T-helper 2 cell treated with Interferon-gamma antibody and Interleukin-4, amounts not matched to agents 5 μg/mL and 100 μg/mL, for 36 hours (primary cell): ENCODE results near the gene ECE1.
A peak's percentile ranks its signal among the peaks of the same experiment; 100 is the strongest.

ENCODE experiments used
- DNase-seq: peaks from one replicate; pipeline ENCODE4 v3.0.0; 2021; ENCODE audit warnings: low spot score
- H3K27ac Mint-ChIP-seq: one replicate; pipeline ENCODE4 v1.8.0; 2021; ENCODE audit warnings: mild to moderate bottlenecking, mixed read lengths
- H3K27me3 Mint-ChIP-seq: one replicate; pipeline ENCODE4 v1.8.0; 2021; ENCODE audit warnings: low read depth, mixed read lengths
- H3K36me3 Mint-ChIP-seq: one replicate; pipeline ENCODE4 v1.8.0; 2021; ENCODE audit warnings: low read depth, mixed read lengths
- H3K4me1 Mint-ChIP-seq: one replicate; pipeline ENCODE4 v1.8.0; 2021; ENCODE audit warnings: low read depth, mixed read lengths
- H3K4me3 Mint-ChIP-seq: one replicate; pipeline ENCODE4 v1.8.0; 2022; ENCODE audit warnings: mild to moderate bottlenecking, moderate library complexity, mixed read lengths
- H3K9me3 Mint-ChIP-seq: one replicate; pipeline ENCODE4 v1.8.0; 2021; ENCODE audit warnings: mixed read lengths

Gene ECE1

DNA sequence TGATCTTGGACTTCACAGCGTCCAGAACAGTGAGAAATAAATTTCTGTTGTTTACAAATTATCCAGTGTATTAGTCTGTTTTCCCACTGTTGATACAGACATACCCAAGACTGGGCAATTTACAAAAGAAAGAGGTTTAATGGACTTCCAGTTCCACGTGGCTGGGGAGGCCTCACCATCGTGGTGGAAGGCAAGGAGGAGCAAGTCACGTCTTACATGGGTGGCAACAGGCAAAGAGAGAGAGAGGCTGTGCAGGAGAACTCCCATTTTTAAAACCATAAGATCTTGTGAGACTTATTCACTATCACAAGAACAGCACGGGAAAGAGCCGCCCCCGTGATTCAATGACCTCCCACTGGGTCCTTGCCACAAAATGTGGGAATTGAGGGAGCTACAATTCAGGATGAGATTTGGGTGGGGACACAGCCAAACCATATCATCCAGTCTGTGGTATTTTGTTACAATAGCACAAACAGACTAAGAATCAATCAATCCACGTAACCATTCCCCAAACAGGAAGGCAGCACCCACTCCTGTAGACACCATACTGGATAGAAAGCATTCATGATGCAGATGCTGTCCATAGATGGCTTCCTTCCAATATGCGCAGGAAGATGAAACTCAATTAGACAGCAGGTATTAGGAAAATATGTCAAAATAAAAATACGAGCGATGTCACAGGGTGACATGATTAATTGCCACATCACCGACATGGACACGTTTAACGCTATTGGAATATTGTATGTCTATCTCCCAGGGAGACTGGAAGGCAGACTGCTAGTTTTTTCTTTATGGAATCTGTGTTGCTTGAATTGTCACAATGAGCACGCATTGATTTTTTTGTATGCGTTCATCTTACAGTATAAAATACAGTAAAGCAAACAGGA is 22.8 kb downstream of the ECE1 start:
- no peaks in the 10 kb centered on the region for H3K27me3 Mint-ChIP-seq
- peaks cover 6% of the 10 kb centered on the region for H3K4me1 Mint-ChIP-seq
- H3K9me3 Mint-ChIP-seq = no peaks in the 10 kb centered on the region
- H3K27ac Mint-ChIP-seq = no peak overlapping the region
- peaks cover 21% of the 10 kb centered on the region for H3K36me3 Mint-ChIP-seq
- no peak overlapping the region for H3K4me3 Mint-ChIP-seq
- DNase-seq = no peak

DNA sequence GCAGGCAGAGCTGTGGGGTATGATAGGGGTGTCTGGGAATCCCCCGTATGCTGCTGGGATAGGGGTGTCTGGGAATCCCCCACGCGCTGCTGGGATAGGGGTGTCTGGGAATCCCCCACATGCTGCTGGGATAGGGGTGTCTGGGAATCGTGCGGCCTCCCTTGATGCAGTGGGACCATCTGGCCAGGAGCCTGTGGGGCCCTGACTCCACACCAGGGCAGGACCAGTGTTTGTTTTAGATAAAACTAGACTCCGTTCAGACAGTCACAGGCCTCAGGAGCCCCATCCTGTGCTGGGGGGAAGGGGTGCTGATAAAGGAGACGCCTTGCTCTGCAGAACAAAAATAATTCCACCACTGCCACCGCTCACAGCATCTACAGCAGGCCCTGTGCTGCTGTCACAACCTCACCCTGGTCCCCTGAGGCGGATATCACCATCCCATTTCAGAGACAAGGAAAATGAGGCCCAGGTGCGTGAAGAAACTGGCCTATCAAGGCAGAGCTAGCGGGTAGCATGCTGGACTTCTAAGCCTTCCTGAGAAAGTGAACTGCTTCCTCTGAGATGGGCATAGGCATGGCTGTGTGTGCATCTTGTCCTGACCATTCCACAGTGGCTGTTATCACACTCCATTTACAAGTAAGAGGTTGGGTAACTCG is 24.0 kb downstream of the ECE1 start:
- no peak for DNase-seq
- no peaks in the 10 kb centered on the region for H3K27me3 Mint-ChIP-seq
- no peak overlapping the region for H3K27ac Mint-ChIP-seq
- H3K4me3 Mint-ChIP-seq = no peak overlapping the region
- peaks cover 13% of the 10 kb centered on the region for H3K36me3 Mint-ChIP-seq
- H3K9me3 Mint-ChIP-seq = no peaks in the 10 kb centered on the region
- H3K4me1 Mint-ChIP-seq = peaks cover 13% of the 10 kb centered on the region

DNA sequence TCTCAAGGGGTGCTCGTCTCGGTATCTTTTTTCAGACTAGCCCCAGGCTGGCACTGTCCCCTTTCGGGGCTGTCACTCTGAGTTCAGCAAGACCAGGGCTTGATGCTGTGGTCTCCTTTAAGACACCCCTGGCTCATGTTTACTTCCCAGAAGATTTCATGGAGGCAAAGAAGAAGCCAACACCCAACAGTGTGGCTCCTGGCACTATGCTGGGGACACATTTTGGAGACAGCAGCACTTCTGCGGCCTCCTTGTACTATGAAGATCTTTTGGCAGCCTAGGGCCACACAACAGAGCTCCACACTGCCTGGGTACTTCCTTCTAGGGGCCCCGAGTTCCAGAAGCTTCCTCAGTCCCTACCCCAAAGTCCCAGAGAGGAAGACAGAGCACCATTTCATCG is 24.6 kb downstream of the ECE1 start:
- no peak overlapping the region for H3K27ac Mint-ChIP-seq
- no peaks in the 10 kb centered on the region for H3K27me3 Mint-ChIP-seq
- H3K4me3 Mint-ChIP-seq = no peak overlapping the region
- H3K36me3 Mint-ChIP-seq = peaks cover 11% of the 10 kb centered on the region
- no peak for DNase-seq
- no peaks in the 10 kb centered on the region for H3K9me3 Mint-ChIP-seq
- peaks cover 13% of the 10 kb centered on the region for H3K4me1 Mint-ChIP-seq

DNA sequence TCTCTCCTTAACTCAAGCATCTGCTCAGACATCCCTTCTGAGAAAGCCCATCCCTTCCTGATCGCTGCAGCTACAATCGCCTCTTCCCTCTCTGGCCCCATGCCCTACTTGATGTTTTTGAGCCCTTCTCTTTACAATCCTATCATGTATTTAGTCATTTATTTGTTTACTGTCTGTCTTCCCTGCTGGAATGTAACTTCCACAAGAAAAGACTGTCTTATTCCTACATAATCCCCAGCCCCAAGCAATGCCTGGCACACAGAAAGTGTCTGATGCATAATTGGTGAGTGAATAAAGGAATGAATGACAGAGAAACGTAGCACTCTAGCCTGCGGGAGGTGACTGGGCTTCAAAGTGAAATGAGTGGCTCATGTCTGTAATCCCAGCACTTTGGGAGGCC is 25.4 kb downstream of the ECE1 start:
- H3K36me3 Mint-ChIP-seq = peaks cover 8% of the 10 kb centered on the region
- no peaks in the 10 kb centered on the region for H3K27me3 Mint-ChIP-seq
- H3K9me3 Mint-ChIP-seq = no peaks in the 10 kb centered on the region
- H3K27ac Mint-ChIP-seq = no peak overlapping the region
- no peak for DNase-seq
- H3K4me1 Mint-ChIP-seq = peaks cover 8% of the 10 kb centered on the region
- H3K4me3 Mint-ChIP-seq = no peak overlapping the region

DNA sequence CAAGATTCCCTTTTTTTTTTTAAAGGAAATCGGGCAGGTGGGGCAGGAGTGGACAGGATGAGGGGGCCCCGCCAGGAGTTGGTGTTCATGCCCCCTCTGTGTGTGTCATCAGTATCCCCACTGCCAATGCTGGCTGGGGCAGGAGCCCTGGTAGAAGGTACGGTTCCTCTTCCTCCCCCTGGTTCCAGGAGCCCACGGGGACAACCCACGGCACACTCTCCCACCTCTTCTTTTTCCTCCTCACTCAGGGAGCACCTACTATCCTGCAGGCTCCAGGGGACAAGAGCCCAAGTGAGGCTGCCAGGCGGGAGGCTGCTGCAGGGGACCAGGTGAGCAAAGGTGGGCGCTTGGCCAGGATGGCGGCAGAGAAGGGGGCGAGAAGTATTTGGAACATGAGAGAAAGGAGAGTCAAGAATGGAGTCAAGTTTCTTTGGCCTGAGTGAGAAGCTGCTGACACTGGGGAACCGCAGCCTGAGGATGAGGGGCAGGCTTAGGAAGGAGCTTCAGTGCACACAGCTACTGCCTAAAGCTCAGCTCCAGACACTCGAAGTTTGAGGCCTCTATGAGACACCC is 26.5 kb downstream of the ECE1 start:
- no peak for DNase-seq
- peaks cover 11% of the 10 kb centered on the region for H3K36me3 Mint-ChIP-seq
- no peak overlapping the region for H3K27ac Mint-ChIP-seq
- H3K27me3 Mint-ChIP-seq = no peaks in the 10 kb centered on the region
- H3K4me1 Mint-ChIP-seq = peaks cover 10% of the 10 kb centered on the region
- no peak overlapping the region for H3K4me3 Mint-ChIP-seq
- no peaks in the 10 kb centered on the region for H3K9me3 Mint-ChIP-seq

DNA sequence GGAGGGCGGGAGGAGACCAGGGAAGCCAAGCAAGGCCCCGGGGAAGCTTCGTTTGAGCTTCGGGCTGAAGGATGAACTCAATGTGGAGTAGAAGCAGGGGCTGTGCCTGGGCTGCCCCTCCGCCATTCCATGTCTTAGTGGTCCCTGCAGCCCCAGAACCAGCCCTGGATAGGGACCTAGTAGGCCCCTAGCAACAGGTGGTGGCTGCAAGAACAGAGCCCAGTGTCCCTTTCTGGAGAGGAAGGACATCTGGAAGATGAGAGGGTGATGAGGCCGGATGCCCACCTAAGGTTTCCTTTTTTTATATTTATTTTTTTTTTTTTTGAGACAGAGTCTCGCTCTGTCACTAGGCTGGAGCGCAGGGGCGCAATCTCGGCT is 27.2 kb downstream of the ECE1 start:
- no peak for DNase-seq
- Mint-ChIP-seq H3K4me3 (no peak overlapping the region), H3K4me1 (peaks cover 17% of the 10 kb centered on the region), H3K27me3 (no peaks in the 10 kb centered on the region), H3K27ac (no peak overlapping the region), H3K36me3 (peaks cover 13% of the 10 kb centered on the region), H3K9me3 (no peaks in the 10 kb centered on the region)

DNA sequence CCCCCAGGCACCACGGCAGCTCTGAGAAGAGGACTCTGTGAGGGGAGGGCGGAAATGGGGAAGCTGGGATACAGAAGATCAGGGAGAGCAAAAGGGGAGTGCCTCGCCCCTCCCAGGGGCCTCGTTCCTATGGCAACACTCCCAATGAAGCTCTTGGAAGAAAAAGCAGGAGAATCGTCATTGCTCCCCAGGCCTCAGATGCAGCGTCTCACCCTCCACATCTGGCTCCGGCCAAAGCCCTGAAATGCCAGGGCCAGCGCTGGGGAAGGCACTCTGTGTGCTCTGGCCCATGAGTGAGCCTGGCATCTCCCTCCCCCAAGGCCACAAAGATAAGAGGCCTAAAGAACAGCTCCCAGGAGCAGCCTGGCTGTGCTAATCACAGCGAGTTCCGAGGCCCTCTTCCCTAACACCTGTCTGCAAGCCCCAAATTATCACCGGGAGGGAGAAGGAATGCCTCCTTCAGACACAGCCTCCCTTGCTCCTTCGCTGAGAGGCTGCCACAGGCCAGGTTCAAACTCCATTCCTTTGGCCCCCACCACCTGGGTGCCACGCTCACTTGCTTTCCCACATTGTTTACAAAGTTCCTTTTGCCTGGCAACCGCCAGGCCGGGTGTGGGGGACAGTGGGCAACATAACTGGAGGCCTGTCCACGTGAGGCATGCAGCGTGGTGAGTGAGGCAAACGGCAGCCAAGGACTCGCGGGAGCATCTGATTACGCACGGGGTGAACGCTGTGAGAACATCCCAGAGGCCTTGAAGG is 27.8 kb downstream of the ECE1 start:
- DNase-seq = no peak

DNA sequence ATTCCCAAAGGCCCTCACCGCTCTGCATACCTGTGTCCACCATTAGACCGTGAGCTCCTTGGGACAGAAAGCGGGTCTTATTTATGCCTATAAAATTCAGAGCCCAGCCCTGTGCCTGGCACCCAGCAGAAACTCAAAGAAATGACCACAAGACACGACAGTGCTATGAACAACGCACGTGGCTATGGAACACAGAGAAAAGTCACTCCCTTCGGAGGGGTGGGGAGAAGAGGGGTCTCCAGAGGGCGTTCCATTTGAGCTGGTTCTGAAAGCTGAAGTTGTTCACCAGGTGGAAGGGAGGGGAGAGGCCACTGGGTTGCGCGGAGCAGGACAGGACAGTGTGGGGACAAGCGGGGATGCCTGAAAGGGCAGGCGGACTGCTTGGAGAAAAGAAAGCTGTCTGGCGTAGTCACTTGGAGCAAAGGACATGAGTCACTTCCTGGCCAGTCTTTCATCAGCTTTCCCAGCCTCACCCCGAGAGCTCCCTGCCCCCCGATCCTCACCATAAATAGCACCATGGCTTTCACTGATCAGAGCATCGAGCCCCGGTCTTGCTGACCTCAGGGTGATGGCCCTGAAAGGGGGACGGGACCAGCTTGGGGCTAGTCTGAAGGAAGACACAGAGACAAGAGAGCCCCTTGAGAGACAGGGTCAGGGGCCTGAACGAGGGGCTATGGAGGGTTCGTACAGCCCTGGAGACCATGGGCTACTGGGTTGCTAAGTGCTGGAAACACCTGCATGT is 28.5 kb downstream of the ECE1 start:
- Mint-ChIP-seq H3K36me3 (peaks cover 13% of the 10 kb centered on the region), H3K27ac (peak overlapping the region; percentile 50), H3K4me3 (no peak overlapping the region), H3K27me3 (no peaks in the 10 kb centered on the region), H3K4me1 (peaks cover 21% of the 10 kb centered on the region), H3K9me3 (no peaks in the 10 kb centered on the region)
- no peak for DNase-seq

More for the DNA sequence above, 27.8 kb downstream of the ECE1 start:
- Mint-ChIP-seq H3K4me3 (no peak overlapping the region), H3K27me3 (no peaks in the 10 kb centered on the region), H3K9me3 (no peaks in the 10 kb centered on the region), H3K4me1 (peaks cover 21% of the 10 kb centered on the region), H3K27ac (no peak overlapping the region), H3K36me3 (peaks cover 13% of the 10 kb centered on the region)

DNA sequence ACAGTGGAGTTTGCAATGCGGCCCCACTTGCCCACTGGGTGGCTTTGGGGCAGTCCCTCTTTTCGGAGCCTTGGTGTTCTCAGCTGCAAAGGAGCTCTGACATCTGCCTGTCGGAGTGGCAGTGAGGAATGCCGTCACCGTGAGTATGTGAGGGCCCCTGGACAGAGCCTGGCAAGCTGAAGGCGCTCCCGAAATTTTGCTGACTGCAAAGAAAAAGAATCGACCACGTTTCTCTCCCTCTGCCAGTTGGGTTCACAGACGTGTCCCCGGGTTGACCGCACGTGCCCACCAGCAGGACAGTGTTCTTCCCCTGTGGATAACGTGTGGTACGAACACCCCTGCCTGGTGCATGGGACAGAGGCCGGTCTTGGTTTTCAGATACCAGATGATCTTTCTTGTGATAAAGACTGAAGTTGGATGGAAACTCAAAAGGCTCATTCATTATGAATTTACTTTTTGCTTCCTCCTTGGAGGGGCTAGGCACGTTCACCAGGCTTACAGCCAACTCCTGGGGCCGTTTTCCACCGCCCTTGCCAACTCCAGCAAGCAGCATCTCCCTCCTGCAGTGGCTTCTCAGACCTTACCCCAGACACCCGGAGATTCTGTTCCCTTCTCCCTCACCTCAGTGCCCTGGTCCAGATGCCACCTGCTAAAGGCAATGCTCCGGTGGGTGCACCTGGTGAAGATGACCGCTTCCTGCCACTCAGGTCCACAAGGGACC is 29.7 kb downstream of the ECE1 start:
- no peak overlapping the region for H3K4me3 Mint-ChIP-seq
- no peak for DNase-seq
- no peak overlapping the region for H3K27ac Mint-ChIP-seq
- H3K36me3 Mint-ChIP-seq = peaks cover 16% of the 10 kb centered on the region
- H3K4me1 Mint-ChIP-seq = peaks cover 21% of the 10 kb centered on the region
- H3K27me3 Mint-ChIP-seq = no peaks in the 10 kb centered on the region
- H3K9me3 Mint-ChIP-seq = no peaks in the 10 kb centered on the region

DNA sequence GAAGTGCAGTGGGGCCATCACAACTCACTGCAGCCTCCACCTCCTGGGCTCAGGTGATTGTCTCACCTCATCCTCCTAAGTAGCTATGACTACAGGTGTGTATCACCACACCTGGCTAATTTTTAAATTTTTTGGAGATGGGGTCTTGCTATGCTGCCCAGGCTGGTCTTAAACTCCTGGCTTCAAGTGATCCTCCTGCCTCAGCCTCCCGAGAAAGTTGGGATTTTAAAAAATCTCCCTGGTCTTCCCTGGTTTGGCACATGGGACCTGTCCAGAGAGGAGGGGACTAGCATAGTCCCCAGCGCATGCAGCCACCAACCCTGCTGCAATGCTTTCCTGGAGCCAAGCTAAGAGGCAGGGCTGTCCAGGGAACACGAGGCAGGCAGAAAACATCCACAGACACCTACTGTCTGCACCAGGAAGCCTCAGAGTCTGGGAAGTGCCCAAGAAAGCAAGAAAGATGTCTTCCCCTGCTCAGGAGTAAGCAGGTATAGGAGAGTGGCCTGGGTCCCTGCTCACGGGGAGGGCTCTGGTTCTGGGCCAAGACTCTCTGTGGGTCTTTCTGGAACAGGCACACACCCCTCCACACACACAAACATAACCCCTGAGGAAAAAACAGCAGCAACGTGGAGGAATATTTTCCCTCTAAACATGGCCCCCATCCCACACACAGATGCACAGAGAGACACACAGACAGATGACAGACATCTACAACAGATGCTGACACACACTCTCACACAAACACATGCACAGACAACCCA is 30.8 kb downstream of the ECE1 start:
- no peaks in the 10 kb centered on the region for H3K27me3 Mint-ChIP-seq
- peaks cover 20% of the 10 kb centered on the region for H3K36me3 Mint-ChIP-seq
- no peak overlapping the region for H3K4me3 Mint-ChIP-seq
- no peak for DNase-seq
- H3K27ac Mint-ChIP-seq = no peak overlapping the region
- H3K9me3 Mint-ChIP-seq = no peaks in the 10 kb centered on the region
- peaks cover 23% of the 10 kb centered on the region for H3K4me1 Mint-ChIP-seq

DNA sequence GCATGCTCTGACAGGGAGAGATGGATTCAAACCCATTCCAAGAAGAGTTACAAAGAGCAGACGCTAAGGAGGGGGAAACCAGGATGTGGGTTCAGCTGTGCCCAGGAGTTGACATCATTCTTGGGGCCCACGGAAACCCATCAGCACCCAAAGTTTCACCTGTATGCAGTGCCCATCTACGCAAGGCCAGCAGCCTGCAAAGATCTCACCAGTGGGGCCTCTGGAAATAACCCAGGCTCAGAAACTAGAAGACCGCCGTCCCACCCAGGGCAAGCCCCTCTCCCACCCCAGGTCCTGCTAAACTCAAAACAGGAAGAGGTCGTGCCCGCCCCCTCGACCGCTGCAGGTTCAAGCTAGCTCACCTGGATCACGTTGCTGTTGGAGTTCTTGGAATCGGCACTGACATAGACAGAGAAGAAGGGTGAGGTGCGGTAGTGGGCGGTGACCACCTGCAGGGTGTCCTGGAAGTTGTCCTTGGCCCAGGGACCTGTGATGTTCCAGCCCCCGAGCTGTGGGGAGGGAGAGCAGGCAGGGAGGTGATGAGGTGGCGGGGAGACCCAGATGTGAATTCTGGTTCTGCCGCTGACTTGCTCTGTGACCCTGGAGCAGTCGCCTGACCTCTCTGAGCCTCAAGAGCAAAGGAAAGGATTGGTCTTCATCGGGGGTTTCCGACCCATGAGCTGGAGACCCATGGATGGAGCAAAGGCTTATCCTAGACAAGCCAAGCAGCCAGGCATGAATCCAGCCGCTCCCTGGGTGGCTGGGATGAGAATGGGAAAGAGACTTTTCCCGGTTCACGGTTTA is 31.7 kb downstream of the ECE1 start:
- no peaks in the 10 kb centered on the region for H3K9me3 Mint-ChIP-seq
- peak overlapping the region; percentile 50 for H3K27ac Mint-ChIP-seq
- peaks cover 20% of the 10 kb centered on the region for H3K36me3 Mint-ChIP-seq
- no peaks in the 10 kb centered on the region for H3K27me3 Mint-ChIP-seq
- H3K4me3 Mint-ChIP-seq = peak overlapping the region; percentile 10
- DNase-seq = no peak
- peaks cover 23% of the 10 kb centered on the region for H3K4me1 Mint-ChIP-seq
